GM19238 (cell line): Measurements from ENCODE around the gene CHN1.

Source experiments
- DNase-seq: peaks from one replicate; pipeline ENCODE4 v3.0.0; 2011; ENCODE audit warnings: low spot score; ENCODE audit not compliant: insufficient read length

The CHN1 gene

DNA sequence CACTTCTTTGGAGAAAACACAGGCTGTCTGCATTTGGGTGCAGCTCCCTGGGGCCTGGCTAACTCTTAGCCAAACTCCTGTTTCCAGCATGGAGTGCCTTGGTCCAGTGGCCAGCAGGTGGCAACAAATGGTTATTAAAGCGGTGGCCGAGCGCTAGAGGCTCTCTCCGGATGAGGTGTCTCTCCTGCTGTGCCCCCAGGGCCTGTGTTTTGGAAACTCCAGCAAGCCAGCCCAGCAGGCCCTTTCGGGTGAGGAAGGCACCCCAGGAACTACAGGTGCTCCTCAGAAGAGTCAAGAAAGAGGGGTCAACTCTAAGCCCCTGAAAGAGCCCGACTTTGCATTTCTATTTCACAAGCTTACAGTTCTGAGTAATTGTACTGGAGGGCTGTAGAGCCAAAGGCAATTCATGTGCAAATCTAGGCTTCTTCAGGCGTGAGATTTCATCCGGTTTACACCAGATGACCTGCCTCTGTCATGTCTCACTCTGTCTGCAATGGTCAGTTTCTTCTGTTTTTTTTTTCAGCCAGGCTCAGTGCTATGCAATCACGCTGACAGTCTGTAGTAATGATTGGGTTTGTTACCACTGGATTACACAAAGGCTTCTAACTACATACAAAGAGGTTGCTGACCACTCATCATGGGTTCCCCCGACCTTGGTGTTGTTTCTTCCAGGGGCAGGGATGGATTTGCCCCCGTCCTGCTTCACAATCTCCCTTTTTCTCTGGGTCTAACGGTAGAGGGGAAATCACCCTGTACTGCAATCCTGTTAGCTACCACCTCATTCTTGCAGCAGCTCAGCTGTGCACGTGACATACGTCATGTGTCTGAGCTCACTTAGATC lies 233.3 kb downstream of the CHN1 start:
- DNase-seq = peak; percentile 42

GRCh38 chr2:174771136-174771535 lies 234.0 kb downstream of the CHN1 start:
- no peak for DNase-seq

DNA sequence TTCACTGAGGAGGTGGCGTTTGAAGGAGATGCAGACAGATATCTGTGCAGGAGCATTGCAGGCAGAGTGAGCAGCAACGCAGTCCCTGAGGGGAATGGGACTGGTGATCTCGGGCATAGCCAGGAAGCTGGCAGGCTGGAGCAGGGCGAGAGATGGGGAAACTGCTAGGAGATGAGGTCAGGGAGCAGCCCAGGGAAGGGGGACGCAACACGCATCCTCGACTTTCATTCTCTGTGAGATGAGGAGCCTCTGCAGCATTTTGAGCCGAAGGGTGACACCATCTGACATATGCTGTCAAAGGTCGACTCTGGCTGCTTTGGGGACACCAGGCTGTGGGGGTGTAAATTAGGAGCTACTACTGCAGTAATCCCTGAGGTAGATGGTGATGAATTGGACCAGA lies 236.6 kb downstream of the CHN1 start:
- no peak for DNase-seq

DNA sequence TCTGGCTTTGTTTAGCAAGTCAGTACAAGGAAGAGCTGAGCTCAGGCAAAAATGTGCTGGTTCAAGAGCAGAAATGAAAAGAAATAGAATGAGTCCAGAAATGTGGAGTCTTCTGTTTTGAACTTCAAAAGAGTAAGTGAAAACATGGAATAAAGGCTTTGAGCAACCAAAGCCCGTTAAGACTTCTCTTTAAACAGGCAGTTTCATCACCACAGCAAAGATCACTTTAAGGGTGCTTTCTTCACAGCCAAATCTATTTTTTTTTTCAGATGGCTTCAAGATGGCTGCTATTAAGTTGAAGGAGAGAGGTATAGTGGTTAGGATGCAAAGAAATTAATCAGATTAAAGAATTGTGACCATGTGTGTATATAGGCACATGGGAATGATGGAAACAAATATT lies 238.9 kb downstream of the CHN1 start:
- DNase-seq = no peak

DNA sequence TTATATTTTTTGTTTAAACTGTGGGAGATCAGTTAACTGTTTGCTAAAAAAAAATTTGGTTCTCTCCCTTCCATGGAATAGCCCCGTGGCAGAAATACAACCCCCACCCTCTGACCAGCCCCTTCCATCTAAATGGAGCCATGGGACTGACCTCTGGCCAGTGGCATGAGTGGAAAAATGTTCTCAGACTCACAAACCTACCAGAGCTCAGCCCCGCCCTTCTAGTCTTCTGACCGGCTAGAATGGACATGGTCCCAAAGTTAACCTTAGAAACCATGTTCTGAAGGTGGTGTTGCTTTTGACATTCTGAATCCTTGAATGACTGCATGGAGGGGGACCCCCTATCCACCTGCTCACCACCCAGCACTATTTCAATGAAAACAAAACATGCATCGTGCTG lies 239.6 kb downstream of the CHN1 start:
- DNase-seq = no peak

DNA sequence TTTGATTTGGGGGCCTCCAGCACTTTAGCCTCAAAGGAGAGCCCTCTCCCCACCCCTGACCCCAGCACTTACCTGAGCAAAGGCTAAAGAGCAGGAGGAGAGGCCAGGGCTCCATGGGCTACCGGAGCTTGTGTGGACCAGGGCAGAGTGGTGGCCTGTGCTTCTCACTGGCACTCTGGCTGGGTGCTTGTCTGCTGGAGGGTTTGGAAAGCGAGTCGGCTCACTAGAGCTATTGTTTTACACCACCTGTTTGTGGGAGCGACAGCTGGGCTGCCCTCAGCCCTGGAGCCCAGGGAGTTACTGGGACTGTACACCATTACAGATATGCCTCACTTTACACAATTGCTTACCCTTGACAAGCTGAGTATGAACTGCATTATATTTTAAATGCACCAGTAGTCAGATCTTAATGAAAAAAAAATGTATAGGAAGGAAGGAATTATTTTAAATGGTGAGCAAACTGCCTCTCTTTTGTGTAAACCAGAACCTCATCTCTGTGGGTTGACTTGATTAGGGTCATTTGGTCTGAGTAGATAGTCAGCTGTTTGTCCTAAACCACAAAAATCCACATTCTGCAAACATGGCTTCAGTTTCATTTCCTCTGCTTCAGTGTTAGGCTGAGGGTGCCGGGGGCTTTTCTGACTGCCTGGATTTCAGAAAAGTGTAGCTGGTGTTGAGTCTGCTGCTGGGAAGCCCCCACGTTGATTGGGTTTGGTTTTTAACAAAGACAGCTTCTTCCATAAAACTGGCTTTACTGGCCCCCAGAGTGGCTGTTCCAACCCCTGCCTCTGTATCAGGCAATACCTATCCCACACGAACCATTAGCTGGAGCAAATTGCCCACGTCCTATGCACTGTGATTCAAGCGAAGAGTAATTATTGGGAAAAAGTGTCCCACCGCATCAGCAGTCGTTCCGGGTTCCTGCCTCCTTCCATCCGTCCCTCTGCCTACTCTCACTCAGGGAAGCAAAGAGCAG lies 240.6 kb downstream of the CHN1 start, which contains the start of gene CHRNA1:
Gene CHRNA1 (minus strand): TSS at position 193 of the 976 bp plus-strand sequence. CDS start 78 bp downstream, at position 115.
- no peak for DNase-seq

- DNase-seq = no peak
Observed at GRCh38 chr2:174763780-174764179, 241.4 kb downstream of the CHN1 start.

GRCh38 chr2:174762464-174762863 lies 242.7 kb downstream of the CHN1 start:
- DNase-seq = no peak

- no peak for DNase-seq
Observed at GRCh38 chr2:174761837-174762236, 243.3 kb downstream of the CHN1 start.

GRCh38 chr2:174760845-174761473 lies 244.2 kb downstream of the CHN1 start:
- DNase-seq = no peak

GRCh38 chr2:174759381-174760065 lies 245.7 kb downstream of the CHN1 start:
- no peak for DNase-seq

DNA sequence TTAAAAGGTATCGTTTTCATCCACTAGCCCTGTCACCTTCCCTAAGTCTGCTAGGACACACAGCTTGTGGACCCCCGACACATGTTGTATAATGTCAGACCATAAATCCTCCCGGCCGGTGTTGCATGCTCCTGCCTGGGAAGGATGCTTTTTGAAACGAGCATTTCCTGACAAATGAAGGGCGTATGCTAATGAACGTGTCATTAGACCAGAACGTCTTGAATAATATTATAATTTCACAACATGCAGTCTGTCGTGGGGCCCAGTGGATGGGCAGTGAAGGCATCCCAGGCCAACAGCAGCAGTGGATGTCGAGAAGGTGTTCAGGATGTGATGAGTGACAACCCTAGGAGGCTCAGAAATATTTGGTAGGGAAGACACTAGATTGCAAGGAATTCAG lies 248.4 kb downstream of the CHN1 start:
- no peak for DNase-seq

- DNase-seq = no peak
Observed at GRCh38 chr2:174753038-174753633, 252.0 kb downstream of the CHN1 start.

DNA sequence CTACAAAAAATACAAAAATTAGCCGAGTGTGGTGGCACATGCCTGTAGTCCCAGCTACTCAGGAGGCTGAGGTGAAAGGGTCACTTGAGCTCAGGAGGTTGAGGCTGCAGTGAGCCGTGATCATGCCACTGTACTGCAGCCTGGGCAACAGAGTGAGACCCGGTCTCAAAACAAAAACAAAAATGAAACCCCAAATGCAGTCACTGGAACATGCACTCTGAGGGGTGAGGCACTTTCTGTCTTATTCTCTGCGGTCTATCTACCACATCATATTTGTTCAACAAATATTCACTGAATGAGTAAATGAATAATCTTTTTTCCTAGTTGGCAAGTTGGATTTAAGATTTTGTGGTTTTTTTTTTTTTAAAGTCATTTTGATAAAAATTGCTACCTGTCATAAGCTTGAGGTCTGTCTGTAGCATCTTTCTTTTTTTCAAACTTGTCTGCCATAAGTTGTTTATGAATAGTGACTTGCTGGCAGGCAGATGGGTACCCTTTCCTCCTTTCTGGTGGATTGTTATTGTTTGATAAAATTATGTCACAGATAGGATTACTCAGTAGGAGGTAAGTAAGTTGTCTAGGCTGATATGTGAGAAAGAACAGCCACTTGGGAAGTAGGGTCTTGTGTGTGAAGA lies 252.7 kb downstream of the CHN1 start:
- DNase-seq = no peak

DNA sequence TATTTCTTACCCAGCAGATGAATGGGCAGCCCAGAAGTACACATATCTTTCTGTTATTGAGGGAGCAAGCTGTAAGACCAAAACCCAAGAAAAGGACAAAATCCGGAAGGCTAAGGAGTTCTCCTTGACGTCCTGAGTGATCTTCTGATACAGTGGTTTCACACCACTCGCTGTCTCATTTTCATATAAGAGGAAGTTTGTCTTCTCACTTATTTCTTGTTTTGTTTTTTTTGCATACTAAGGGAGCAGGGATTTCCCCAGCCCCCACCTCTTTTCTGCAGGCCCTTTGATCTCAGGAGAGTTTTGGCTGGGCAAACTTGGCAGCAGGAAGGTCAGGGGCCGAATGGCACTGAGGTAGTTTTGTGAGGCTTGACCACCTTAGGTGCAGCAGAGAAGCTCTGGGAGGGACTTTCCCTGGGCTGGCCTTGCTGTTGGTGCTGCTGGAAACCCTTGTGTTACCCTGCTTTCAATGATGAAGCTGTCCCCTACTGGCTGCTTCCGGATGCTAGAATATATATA lies 254.2 kb downstream of the CHN1 start:
- no peak for DNase-seq

DNA sequence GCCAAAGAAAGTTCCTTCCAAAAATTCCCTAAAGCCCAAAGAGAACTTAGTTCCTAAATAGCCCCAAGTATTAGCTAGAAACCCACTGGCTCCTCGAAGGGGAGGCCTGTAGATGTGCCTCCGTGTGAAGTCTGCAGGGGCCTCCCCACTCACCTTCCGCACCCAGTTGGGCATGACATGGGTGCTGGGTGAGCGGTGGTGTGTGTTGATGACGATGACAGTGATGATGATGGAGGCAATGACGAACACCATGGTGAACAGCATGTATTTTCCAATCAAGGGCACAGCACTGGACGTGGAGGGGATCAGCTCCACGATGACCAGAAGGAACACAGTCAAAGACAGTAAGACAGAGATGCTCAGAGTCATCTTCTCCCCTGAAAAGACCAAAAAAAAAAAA lies 255.4 kb downstream of the CHN1 start:
- DNase-seq = no peak

DNA sequence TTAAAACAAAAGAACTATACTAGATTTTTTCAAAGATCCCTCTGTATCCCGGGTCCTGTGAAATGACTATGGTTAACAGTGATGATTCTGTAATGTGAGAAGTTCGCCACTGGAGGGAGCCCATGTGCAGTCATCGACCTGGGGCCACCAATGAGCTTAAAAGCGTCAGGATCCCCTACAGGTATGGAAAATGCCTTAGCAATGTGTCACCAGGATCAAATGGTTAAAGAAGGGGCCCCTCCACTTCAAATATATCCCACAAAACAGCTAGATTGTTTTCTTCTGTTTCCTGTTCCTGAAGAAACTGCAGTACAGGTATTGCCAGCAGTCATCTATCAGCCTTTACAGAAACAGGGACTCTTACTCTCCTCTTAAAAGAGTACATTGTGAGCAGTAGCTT lies 256.2 kb downstream of the CHN1 start:
- no peak for DNase-seq
